ENCODE data around the gene BCAS4.

DNA sequence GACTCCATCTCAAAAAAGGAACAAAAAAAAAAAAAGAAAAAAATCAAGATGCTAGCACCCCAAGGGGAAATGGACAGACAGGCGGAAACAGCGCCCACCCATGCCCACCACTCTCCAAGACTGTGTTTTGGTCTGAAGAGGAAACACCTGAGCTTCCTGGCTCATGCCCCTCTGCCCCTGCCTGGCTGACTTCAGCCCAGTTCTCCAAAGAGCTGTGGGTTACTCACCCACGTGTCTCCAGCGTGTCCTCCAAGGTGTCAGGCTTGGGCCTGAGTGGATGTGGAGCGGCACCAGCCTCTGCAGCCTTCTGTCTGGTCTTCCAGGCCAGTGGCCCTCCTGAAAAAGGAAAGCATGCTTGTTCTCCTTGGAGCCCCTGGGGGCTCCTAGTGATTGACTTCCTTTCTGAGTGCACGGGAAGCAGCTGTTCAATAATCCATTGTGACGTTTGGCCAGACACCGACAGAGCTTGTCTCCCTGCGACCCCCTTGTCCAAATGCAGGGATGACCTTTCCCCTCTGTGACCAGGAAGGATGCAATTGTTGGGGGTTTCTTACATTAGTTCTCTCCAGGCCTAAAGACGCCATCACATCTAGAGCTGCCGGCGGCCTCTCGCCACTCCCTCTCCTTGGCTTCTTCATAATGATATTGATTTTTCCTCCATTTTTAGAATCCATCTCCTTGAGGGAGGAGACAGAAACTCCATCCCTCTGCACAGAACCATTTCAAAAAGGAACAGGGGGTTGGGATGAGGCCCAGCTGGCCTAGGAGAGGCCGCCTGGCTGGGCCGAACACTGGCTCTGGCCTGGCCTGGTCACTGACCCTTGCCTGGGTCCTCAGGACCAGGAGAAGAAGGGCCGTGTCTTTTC lies 77.9 kb downstream of the BCAS4 start:
- TF ChIP-seq, protein P1, sequence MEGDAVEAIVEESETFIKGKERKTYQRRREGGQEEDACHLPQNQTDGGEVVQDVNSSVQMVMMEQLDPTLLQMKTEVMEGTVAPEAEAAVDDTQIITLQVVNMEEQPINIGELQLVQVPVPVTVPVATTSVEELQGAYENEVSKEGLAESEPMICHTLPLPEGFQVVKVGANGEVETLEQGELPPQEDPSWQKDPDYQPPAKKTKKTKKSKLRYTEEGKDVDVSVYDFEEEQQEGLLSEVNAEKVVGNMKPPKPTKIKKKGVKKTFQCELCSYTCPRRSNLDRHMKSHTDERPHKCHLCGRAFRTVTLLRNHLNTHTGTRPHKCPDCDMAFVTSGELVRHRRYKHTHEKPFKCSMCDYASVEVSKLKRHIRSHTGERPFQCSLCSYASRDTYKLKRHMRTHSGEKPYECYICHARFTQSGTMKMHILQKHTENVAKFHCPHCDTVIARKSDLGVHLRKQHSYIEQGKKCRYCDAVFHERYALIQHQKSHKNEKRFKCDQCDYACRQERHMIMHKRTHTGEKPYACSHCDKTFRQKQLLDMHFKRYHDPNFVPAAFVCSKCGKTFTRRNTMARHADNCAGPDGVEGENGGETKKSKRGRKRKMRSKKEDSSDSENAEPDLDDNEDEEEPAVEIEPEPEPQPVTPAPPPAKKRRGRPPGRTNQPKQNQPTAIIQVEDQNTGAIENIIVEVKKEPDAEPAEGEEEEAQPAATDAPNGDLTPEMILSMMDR (IDR thresholded peaks at IDR 0.05): no peak
- no peak for TF ChIP-seq POLR2A (IDR thresholded peaks at IDR 0.05)

Measured in esophagus squamous epithelium (tissue), 4 donors.